GM12875 (cell line): ENCODE measurements around the gene DNAJC5.
A peak's percentile ranks its signal among the peaks of the same experiment; 100 is the strongest.
"Not testable (repeated sequence)": the region's sequence is repeated elsewhere in the genome, so short reads cannot be mapped to it uniquely, and the experiment has no call there.

Source experiments
- H3K4me3 ChIP-seq: one replicate; pipeline ENCODE4 v1.5.1; 2011; ENCODE audit warnings: low read depth, low read length, control low read depth
- CTCF ChIP-seq: IDR thresholded peaks from 2 replicates; pipeline ENCODE4 v1.5.1; 2011; ENCODE audit warnings: low read depth, mild to moderate bottlenecking, control low read depth, inconsistent platforms, low read length, moderate library complexity, borderline replicate concordance; ENCODE audit not compliant: insufficient read depth

The DNAJC5 gene

GRCh38 chr20:63894358-63895201 lies at the start of gene DNAJC5:
Gene DNAJC5 (plus strand): TSS chr20:63895126. CDS start chr20:63928346, 33,220 bp downstream.
- H3K4me3 ChIP-seq: peak within 1 kb of the TSS; percentile 50
- TF ChIP-seq CTCF: no peak

- H3K4me3 ChIP-seq: no peak overlapping the region
- no peak for TF ChIP-seq CTCF
These were observed 48.7 kb upstream of the DNAJC5 start for GRCh38 chr20:63846128-63846771.

- no peak for TF ChIP-seq CTCF
- H3K4me3 ChIP-seq: no peak overlapping the region
These were observed 48.1 kb upstream of the DNAJC5 start for GRCh38 chr20:63846888-63847236.

- H3K4me3 ChIP-seq: no peak overlapping the region
- no peak for TF ChIP-seq CTCF
These were observed 47.5 kb upstream of the DNAJC5 start for GRCh38 chr20:63847237-63848002.

GRCh38 chr20:63848003-63848911 lies 46.7 kb upstream of the DNAJC5 start:
- TF ChIP-seq CTCF: no peak
- no peak overlapping the region for H3K4me3 ChIP-seq

GRCh38 chr20:63850689-63851547 lies 44.0 kb upstream of the DNAJC5 start:
- H3K4me3 ChIP-seq: no peak overlapping the region
- no peak for TF ChIP-seq CTCF

- not testable (repeated sequence) for H3K4me3 ChIP-seq
These were observed 43.4 kb upstream of the DNAJC5 start for GRCh38 chr20:63851548-63851943.

GRCh38 chr20:63853733-63854068 lies 41.2 kb upstream of the DNAJC5 start:
- H3K4me3 ChIP-seq: not testable (repeated sequence)
